ENCODE measurements around the gene MEGF10. TPM values are rescaled to one million over a fixed set of nuclear protein-coding genes. Genes with fewer than 3 reads are reported as not detected.

MEGF10 gene
- polyA plus RNA-seq, 3 donors, result not detected

GRCh38 chr5:127254729-127255284, 35.8 kb upstream of the MEGF10 start:
- Mint-ChIP-seq H3K4me1 (no peaks in the 10 kb centered on the region), H3K4me3 (no peak overlapping the region), H3K36me3 (no peaks in the 10 kb centered on the region), H3K27ac (peak overlapping the region in 1 of 7 donors; percentile 4), H3K27me3 (ENCODE audit: low read depth in 3 of 3) (no peaks in the 10 kb centered on the region), H3K9me3 (peaks cover 8 to 21% (median 12%) of the 10 kb centered on the region in 7 donors)
- no peaks in the 10 kb centered on the region for H3K36me3 ChIP-seq (replicated peaks in 1 of 2; ENCODE audit: control insufficient read depth in 1 of 2, insufficient read depth in 2 of 2, low read length in 2 of 2)
- intact Hi-C loops (cut with micrococcal nuclease), result no loop called here
- H3K79me2 ChIP-seq (ENCODE audit: insufficient read depth, low read length), result no peaks in the 10 kb centered on the region
- no peak overlapping the region for H3K27ac ChIP-seq (ENCODE audit: low read depth in 1 of 2, low read length in 2 of 2)
- H3K9me3 ChIP-seq (replicated peaks in 1 of 2; ENCODE audit: control insufficient read depth in 1 of 2, insufficient read depth in 1 of 2, low read length in 2 of 2), result peaks cover 7 to 9% of the 10 kb centered on the region in 2 donors
- H3K9ac ChIP-seq (ENCODE audit: insufficient read depth, low read length, poor library complexity, severe bottlenecking), result no peak overlapping the region
- H2AFZ ChIP-seq (ENCODE audit: insufficient read depth, low read depth, low read length, poor library complexity, severe bottlenecking), result no peak overlapping the region
- no CpG with 5 or more reads among the region's 3 CpGs for WGBS (ENCODE audit: insufficient coverage)
- no peak for DNase-seq
- no peak overlapping the region for H3K4me2 ChIP-seq (replicated peaks; ENCODE audit: extremely low read depth, low read length, poor library complexity, severe bottlenecking)
- no peaks in the 10 kb centered on the region for H4K20me1 ChIP-seq (ENCODE audit: insufficient read depth, low read length)
- TF ChIP-seq, protein P1, sequence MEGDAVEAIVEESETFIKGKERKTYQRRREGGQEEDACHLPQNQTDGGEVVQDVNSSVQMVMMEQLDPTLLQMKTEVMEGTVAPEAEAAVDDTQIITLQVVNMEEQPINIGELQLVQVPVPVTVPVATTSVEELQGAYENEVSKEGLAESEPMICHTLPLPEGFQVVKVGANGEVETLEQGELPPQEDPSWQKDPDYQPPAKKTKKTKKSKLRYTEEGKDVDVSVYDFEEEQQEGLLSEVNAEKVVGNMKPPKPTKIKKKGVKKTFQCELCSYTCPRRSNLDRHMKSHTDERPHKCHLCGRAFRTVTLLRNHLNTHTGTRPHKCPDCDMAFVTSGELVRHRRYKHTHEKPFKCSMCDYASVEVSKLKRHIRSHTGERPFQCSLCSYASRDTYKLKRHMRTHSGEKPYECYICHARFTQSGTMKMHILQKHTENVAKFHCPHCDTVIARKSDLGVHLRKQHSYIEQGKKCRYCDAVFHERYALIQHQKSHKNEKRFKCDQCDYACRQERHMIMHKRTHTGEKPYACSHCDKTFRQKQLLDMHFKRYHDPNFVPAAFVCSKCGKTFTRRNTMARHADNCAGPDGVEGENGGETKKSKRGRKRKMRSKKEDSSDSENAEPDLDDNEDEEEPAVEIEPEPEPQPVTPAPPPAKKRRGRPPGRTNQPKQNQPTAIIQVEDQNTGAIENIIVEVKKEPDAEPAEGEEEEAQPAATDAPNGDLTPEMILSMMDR (IDR thresholded peaks at IDR 0.05), result no peak
- no peaks in the 10 kb centered on the region for H3K4me1 ChIP-seq (ENCODE audit: control insufficient read depth in 1 of 2, insufficient read depth in 2 of 2, low read length in 2 of 2)
- no peaks in the 10 kb centered on the region for H3K27me3 ChIP-seq (ENCODE audit: control insufficient read depth in 2 of 2, insufficient read depth in 2 of 2, low read length in 2 of 2)
- H3K4me3 ChIP-seq (replicated peaks in 1 of 3; ENCODE audit: low read depth in 2 of 3, low read length in 3 of 3), result no peak overlapping the region

DNA sequence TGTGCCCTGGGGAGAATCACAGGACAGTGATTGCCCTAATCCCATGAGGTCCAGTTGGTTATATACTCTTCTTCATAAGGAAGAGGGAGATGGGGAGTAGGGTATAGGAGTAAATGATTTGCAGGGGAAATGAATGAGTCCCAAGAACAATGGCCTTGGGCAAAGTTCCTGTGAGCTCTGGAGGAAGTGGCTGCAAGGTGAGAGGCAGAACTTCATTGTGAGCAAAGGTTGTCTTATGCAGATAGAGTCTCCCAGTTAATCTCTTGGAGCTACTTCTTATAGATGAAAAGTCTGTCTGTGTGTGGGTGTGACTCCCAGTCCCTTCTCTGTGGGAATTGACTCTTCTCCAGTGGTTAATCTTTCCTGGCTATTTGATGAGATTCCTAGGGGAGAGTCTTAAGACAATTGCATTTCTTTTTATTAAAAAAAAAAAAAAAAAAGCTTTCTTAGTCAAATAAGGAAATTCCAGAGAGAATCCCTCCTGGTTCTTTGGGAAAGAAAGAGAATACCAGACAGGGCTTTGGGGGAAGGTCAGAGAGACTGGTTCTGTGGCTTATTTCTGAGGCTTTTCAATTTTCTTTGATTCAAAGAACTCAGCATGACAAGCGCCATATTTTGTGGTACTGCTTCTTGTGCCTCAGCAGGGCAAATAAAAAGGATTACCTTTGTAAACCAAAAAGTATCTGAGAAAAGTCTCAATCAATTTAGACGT, 33.6 kb upstream of the MEGF10 start:
- no peaks in the 10 kb centered on the region for H3K36me3 Mint-ChIP-seq
- Histone ChIP-seq H2AFZ (ENCODE audit: insufficient read depth, low read depth, low read length, poor library complexity, severe bottlenecking) (no peak overlapping the region), H3K4me3 (replicated peaks in 1 of 3; ENCODE audit: low read depth in 2 of 3, low read length in 3 of 3) (no peak overlapping the region), H3K9me3 (replicated peaks in 1 of 2; ENCODE audit: control insufficient read depth in 1 of 2, insufficient read depth in 1 of 2, low read length in 2 of 2) (peaks cover 7 to 9% of the 10 kb centered on the region in 2 donors), H3K27ac (ENCODE audit: low read depth in 1 of 2, low read length in 2 of 2) (no peak overlapping the region), H3K4me1 (ENCODE audit: control insufficient read depth in 1 of 2, insufficient read depth in 2 of 2, low read length in 2 of 2) (no peaks in the 10 kb centered on the region), H3K36me3 (replicated peaks in 1 of 2; ENCODE audit: control insufficient read depth in 1 of 2, insufficient read depth in 2 of 2, low read length in 2 of 2) (no peaks in the 10 kb centered on the region), H3K4me2 (replicated peaks; ENCODE audit: extremely low read depth, low read length, poor library complexity, severe bottlenecking) (no peak overlapping the region), H3K9ac (ENCODE audit: insufficient read depth, low read length, poor library complexity, severe bottlenecking) (no peak overlapping the region), H4K20me1 (ENCODE audit: insufficient read depth, low read length) (no peaks in the 10 kb centered on the region), H3K27me3 (ENCODE audit: control insufficient read depth in 2 of 2, insufficient read depth in 2 of 2, low read length in 2 of 2) (no peaks in the 10 kb centered on the region), H3K79me2 (ENCODE audit: insufficient read depth, low read length) (no peaks in the 10 kb centered on the region)
- H3K9me3 Mint-ChIP-seq, result peaks cover 8 to 20% (median 12%) of the 10 kb centered on the region in 7 donors
- no peaks in the 10 kb centered on the region for H3K4me1 Mint-ChIP-seq
- intact Hi-C loops (cut with micrococcal nuclease), result no loop called here
- TF ChIP-seq, protein P1 (IDR thresholded peaks at IDR 0.05), result no peak
- no peaks in the 10 kb centered on the region for H3K27me3 Mint-ChIP-seq (ENCODE audit: low read depth in 3 of 3)
- no peak overlapping the region for H3K4me3 Mint-ChIP-seq
- no peak overlapping the region for H3K27ac Mint-ChIP-seq
- DNase-seq, result no peak
- 100% methylated on average over 1 of the region's 2 CpGs for WGBS (ENCODE audit: insufficient coverage)
